ENCODE results near the gene PPP2R3C.

Gene PPP2R3C

GRCh38 chr14:35159742-35160409, 38.1 kb upstream of the PPP2R3C start:
- Histone ChIP-seq H2AK5ac (ENCODE audit: low read length) (no peak overlapping the region), H3K27ac (ENCODE audit: low read depth, low read length) (no peak overlapping the region), H3K4me2 (ENCODE audit: low read length) (no peak overlapping the region), H3K27me3 (ENCODE audit: insufficient read depth, low read length, poor library complexity) (no peaks in the 10 kb centered on the region), H3K4me3 (ENCODE audit: low read length) (no peak overlapping the region), H3K56ac (ENCODE audit: low read length) (no peak overlapping the region), H4K8ac (ENCODE audit: low read depth, low read length) (no peak overlapping the region), H3K79me2 (ENCODE audit: control insufficient read depth, insufficient read depth, low read length) (no peaks in the 10 kb centered on the region), H2BK5ac (ENCODE audit: low read length) (no peak overlapping the region), H2BK120ac (ENCODE audit: low read depth, low read length) (no peak overlapping the region), H3K18ac (ENCODE audit: low read length) (no peak overlapping the region), H4K5ac (ENCODE audit: low read length) (no peak overlapping the region), H3K4me1 (ENCODE audit: control insufficient read depth, low read depth, low read length) (peaks cover 3% of the 10 kb centered on the region), H3K4ac (ENCODE audit: low read depth, low read length) (no peak overlapping the region), H3K79me1 (ENCODE audit: low read length) (no peaks in the 10 kb centered on the region), H3K9ac (ENCODE audit: low read length) (no peak overlapping the region), H3K36me3 (ENCODE audit: control insufficient read depth, insufficient read depth, low read length) (no peaks in the 10 kb centered on the region), H2BK15ac (replicated peaks; ENCODE audit: low read depth) (no peak overlapping the region), H3K23ac (ENCODE audit: low read length) (no peak overlapping the region)
- WGBS (ENCODE audit: extremely low coverage, insufficient coverage, low lambda C conversion rate): no CpG with 5 or more reads among the region's 6 CpGs
- no peak for DNase-seq

GRCh38 chr14:35158951-35159653, 37.3 kb upstream of the PPP2R3C start:
- Histone ChIP-seq H3K9ac (ENCODE audit: low read length) (no peak overlapping the region), H3K4ac (ENCODE audit: low read depth, low read length) (no peak overlapping the region), H4K5ac (ENCODE audit: low read length) (no peak overlapping the region), H3K4me2 (ENCODE audit: low read length) (no peak overlapping the region), H3K27ac (ENCODE audit: low read depth, low read length) (no peak overlapping the region), H3K56ac (ENCODE audit: low read length) (no peak overlapping the region), H3K18ac (ENCODE audit: low read length) (no peak overlapping the region), H3K27me3 (ENCODE audit: insufficient read depth, low read length, poor library complexity) (no peaks in the 10 kb centered on the region), H3K36me3 (ENCODE audit: control insufficient read depth, insufficient read depth, low read length) (no peaks in the 10 kb centered on the region), H3K4me3 (ENCODE audit: low read length) (no peak overlapping the region), H2BK5ac (ENCODE audit: low read length) (no peak overlapping the region), H4K8ac (ENCODE audit: low read depth, low read length) (no peak overlapping the region), H2BK120ac (ENCODE audit: low read depth, low read length) (no peak overlapping the region), H3K4me1 (ENCODE audit: control insufficient read depth, low read depth, low read length) (peaks cover 3% of the 10 kb centered on the region), H3K79me2 (ENCODE audit: control insufficient read depth, insufficient read depth, low read length) (no peaks in the 10 kb centered on the region), H3K79me1 (ENCODE audit: low read length) (no peaks in the 10 kb centered on the region), H3K23ac (ENCODE audit: low read length) (no peak overlapping the region), H2BK15ac (replicated peaks; ENCODE audit: low read depth) (no peak overlapping the region), H2AK5ac (ENCODE audit: low read length) (no peak overlapping the region)
- WGBS (ENCODE audit: extremely low coverage, insufficient coverage, low lambda C conversion rate): 100% methylated on average over 1 of the region's 8 CpGs
- DNase-seq: peak; percentile 71

GRCh38 chr14:35158491-35158890, 36.7 kb upstream of the PPP2R3C start:
- H2BK120ac ChIP-seq (ENCODE audit: low read depth, low read length): no peak overlapping the region
- no peaks in the 10 kb centered on the region for H3K27me3 ChIP-seq (ENCODE audit: insufficient read depth, low read length, poor library complexity)
- peak; percentile 5 for DNase-seq
- H3K27ac ChIP-seq (ENCODE audit: low read depth, low read length): no peak overlapping the region
- H3K18ac ChIP-seq (ENCODE audit: low read length): no peak overlapping the region
- no peaks in the 10 kb centered on the region for H3K79me1 ChIP-seq (ENCODE audit: low read length)
- H3K36me3 ChIP-seq (ENCODE audit: control insufficient read depth, insufficient read depth, low read length): no peaks in the 10 kb centered on the region
- peaks cover 3% of the 10 kb centered on the region for H3K4me1 ChIP-seq (ENCODE audit: control insufficient read depth, low read depth, low read length)
- no CpG with 5 or more reads among the region's 2 CpGs for WGBS (ENCODE audit: extremely low coverage, insufficient coverage, low lambda C conversion rate)
- no peak overlapping the region for H4K8ac ChIP-seq (ENCODE audit: low read depth, low read length)
- no peak overlapping the region for H4K5ac ChIP-seq (ENCODE audit: low read length)
- no peak overlapping the region for H3K56ac ChIP-seq (ENCODE audit: low read length)
- H3K9ac ChIP-seq (ENCODE audit: low read length): no peak overlapping the region
- H2BK15ac ChIP-seq (replicated peaks; ENCODE audit: low read depth): no peak overlapping the region
- H3K23ac ChIP-seq (ENCODE audit: low read length): no peak overlapping the region
- no peaks in the 10 kb centered on the region for H3K79me2 ChIP-seq (ENCODE audit: control insufficient read depth, insufficient read depth, low read length)
- H3K4me2 ChIP-seq (ENCODE audit: low read length): no peak overlapping the region
- no peak overlapping the region for H2BK5ac ChIP-seq (ENCODE audit: low read length)
- H3K4ac ChIP-seq (ENCODE audit: low read depth, low read length): no peak overlapping the region
- H2AK5ac ChIP-seq (ENCODE audit: low read length): no peak overlapping the region
- no peak overlapping the region for H3K4me3 ChIP-seq (ENCODE audit: low read length)

- Histone ChIP-seq H3K79me2 (ENCODE audit: control insufficient read depth, insufficient read depth, low read length) (no peaks in the 10 kb centered on the region), H3K4me3 (ENCODE audit: low read length) (no peak overlapping the region), H3K36me3 (ENCODE audit: control insufficient read depth, insufficient read depth, low read length) (no peaks in the 10 kb centered on the region), H3K4ac (ENCODE audit: low read depth, low read length) (no peak overlapping the region), H3K56ac (ENCODE audit: low read length) (no peak overlapping the region), H2BK15ac (replicated peaks; ENCODE audit: low read depth) (no peak overlapping the region), H3K27ac (ENCODE audit: low read depth, low read length) (no peak overlapping the region), H3K4me2 (ENCODE audit: low read length) (no peak overlapping the region), H2BK120ac (ENCODE audit: low read depth, low read length) (no peak overlapping the region), H4K5ac (ENCODE audit: low read length) (no peak overlapping the region), H3K27me3 (ENCODE audit: insufficient read depth, low read length, poor library complexity) (no peaks in the 10 kb centered on the region), H3K9ac (ENCODE audit: low read length) (no peak overlapping the region), H2AK5ac (ENCODE audit: low read length) (no peak overlapping the region), H3K23ac (ENCODE audit: low read length) (no peak overlapping the region), H4K8ac (ENCODE audit: low read depth, low read length) (no peak overlapping the region), H3K4me1 (ENCODE audit: control insufficient read depth, low read depth, low read length) (peaks cover 3% of the 10 kb centered on the region), H2BK5ac (ENCODE audit: low read length) (no peak overlapping the region), H3K79me1 (ENCODE audit: low read length) (no peaks in the 10 kb centered on the region), H3K18ac (ENCODE audit: low read length) (peak overlapping the region; percentile 39)
- no peak for DNase-seq
- no CpG with 5 or more reads among the region's 1 CpG for WGBS (ENCODE audit: extremely low coverage, insufficient coverage, low lambda C conversion rate)
These were observed 34.2 kb upstream of the PPP2R3C start for GRCh38 chr14:35155962-35156361.

GRCh38 chr14:35154016-35154415, 32.2 kb upstream of the PPP2R3C start:
- Histone ChIP-seq H4K8ac (ENCODE audit: low read depth, low read length) (no peak overlapping the region), H2BK120ac (ENCODE audit: low read depth, low read length) (no peak overlapping the region), H3K18ac (ENCODE audit: low read length) (no peak overlapping the region), H3K27ac (ENCODE audit: low read depth, low read length) (no peak overlapping the region), H3K4me1 (ENCODE audit: control insufficient read depth, low read depth, low read length) (peaks cover 3% of the 10 kb centered on the region), H2BK5ac (ENCODE audit: low read length) (no peak overlapping the region), H3K4me2 (ENCODE audit: low read length) (no peak overlapping the region), H3K9ac (ENCODE audit: low read length) (no peak overlapping the region), H3K27me3 (ENCODE audit: insufficient read depth, low read length, poor library complexity) (no peaks in the 10 kb centered on the region), H3K79me1 (ENCODE audit: low read length) (no peaks in the 10 kb centered on the region), H2BK15ac (replicated peaks; ENCODE audit: low read depth) (no peak overlapping the region), H3K23ac (ENCODE audit: low read length) (no peak overlapping the region), H4K5ac (ENCODE audit: low read length) (no peak overlapping the region), H2AK5ac (ENCODE audit: low read length) (no peak overlapping the region), H3K79me2 (ENCODE audit: control insufficient read depth, insufficient read depth, low read length) (no peaks in the 10 kb centered on the region), H3K4ac (ENCODE audit: low read depth, low read length) (no peak overlapping the region), H3K56ac (ENCODE audit: low read length) (no peak overlapping the region), H3K4me3 (ENCODE audit: low read length) (no peak overlapping the region), H3K36me3 (ENCODE audit: control insufficient read depth, insufficient read depth, low read length) (no peaks in the 10 kb centered on the region)
- no CpG with 5 or more reads among the region's 2 CpGs for WGBS (ENCODE audit: extremely low coverage, insufficient coverage, low lambda C conversion rate)
- no peak for DNase-seq

Data from mesendoderm (in vitro differentiated cells).